ENCODE results near the gene FIGNL2. TPM values are rescaled to one million over a fixed set of nuclear protein-coding genes. Genes with fewer than 3 reads are reported as not detected.

The FIGNL2 gene
- total RNA-seq, 1 donor from 2014 or later = 6.7 TPM

DNA sequence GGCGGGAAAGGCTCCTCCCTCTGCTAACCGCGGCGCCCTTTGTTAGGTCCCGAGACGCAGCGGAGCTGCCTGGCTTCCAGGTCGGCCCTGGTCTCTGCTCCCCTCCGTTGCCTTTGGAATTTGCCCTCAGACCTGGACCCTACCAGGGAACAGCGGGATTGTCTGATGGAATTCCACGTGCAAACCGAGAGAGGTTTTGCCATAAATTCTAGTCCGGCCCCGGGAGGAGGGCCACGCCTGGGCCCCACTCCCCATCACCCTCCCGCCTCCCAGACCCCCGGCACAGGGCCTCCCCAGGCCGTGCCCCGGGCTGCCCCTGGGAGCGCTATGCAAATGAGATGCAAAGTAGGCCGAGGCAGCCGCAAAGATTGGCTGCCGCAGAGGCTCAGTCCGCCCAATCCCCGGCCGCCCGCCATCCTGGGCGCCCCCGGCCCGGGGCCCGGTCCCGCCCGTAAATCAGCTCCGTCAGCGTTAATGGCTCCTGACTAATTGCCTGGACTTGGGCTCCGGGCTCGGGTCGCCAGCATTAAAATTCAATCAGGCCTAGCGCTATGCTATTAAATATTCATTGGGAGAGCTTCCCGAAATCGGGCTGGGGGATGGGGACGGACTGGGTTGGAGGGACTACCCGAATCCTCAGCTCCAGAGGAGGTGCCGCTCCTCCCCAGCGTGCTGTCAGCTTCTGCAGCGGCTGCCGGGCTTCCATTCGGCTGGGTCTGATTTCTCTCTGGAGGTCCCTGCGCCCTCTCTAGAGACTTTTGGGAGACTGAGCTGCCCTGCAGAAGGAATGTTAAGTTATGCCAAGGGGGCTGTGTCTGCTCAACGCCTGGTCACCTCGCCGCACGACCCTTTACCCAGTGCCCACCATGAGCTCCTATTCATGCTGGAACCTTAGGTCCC is 15.7 kb upstream of the FIGNL2 start:
- Mint-ChIP-seq H3K4me3 (ENCODE audit: unreplicated experiment) (peak overlapping the region; percentile 76), H3K27me3 (ENCODE audit: low read depth, unreplicated experiment) (peaks cover 44% of the 10 kb centered on the region), H3K36me3 (ENCODE audit: low read depth, unreplicated experiment) (no peaks in the 10 kb centered on the region), H3K27ac (ENCODE audit: unreplicated experiment) (no peak overlapping the region), H3K4me1 (ENCODE audit: low read depth, unreplicated experiment) (peaks cover 13% of the 10 kb centered on the region), H3K9me3 (ENCODE audit: unreplicated experiment) (no peaks in the 10 kb centered on the region)
- Histone ChIP-seq H3K4me1 (ENCODE audit: insufficient read depth, low read length) (peaks cover 22% of the 10 kb centered on the region), H3K9ac (ENCODE audit: low read length) (peak overlapping the region; percentile 25), H3K36me3 (ENCODE audit: insufficient read depth, low read length) (no peaks in the 10 kb centered on the region), H3K4me3 (ENCODE audit: insufficient read depth, low read depth, low read length) (peak overlapping the region; percentile 40), H4K20me1 (ENCODE audit: insufficient read depth, low read length) (no peaks in the 10 kb centered on the region), H3K27me3 (ENCODE audit: insufficient read depth, low read length) (peaks cover 5% of the 10 kb centered on the region), H3K79me2 (ENCODE audit: insufficient read depth, low read length) (no peaks in the 10 kb centered on the region), H2AFZ (ENCODE audit: low read depth, low read length) (peak overlapping the region; percentile 64), H3K4me2 (ENCODE audit: low read length) (peak overlapping the region; percentile 84), H3K27ac (ENCODE audit: low read depth, low read length) (no peak overlapping the region), H3K9me3 (ENCODE audit: insufficient read depth, low read depth, low read length) (no peaks in the 10 kb centered on the region)
- peak; percentile 27 for DNase-seq (ENCODE audit: low read depth)
- TF ChIP-seq, protein P1, sequence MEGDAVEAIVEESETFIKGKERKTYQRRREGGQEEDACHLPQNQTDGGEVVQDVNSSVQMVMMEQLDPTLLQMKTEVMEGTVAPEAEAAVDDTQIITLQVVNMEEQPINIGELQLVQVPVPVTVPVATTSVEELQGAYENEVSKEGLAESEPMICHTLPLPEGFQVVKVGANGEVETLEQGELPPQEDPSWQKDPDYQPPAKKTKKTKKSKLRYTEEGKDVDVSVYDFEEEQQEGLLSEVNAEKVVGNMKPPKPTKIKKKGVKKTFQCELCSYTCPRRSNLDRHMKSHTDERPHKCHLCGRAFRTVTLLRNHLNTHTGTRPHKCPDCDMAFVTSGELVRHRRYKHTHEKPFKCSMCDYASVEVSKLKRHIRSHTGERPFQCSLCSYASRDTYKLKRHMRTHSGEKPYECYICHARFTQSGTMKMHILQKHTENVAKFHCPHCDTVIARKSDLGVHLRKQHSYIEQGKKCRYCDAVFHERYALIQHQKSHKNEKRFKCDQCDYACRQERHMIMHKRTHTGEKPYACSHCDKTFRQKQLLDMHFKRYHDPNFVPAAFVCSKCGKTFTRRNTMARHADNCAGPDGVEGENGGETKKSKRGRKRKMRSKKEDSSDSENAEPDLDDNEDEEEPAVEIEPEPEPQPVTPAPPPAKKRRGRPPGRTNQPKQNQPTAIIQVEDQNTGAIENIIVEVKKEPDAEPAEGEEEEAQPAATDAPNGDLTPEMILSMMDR (IDR thresholded peaks at IDR 0.05; ENCODE audit: insufficient read depth, low read depth, low read length) = no peak
- peak; percentile 28 for TF ChIP-seq EZH2 (IDR thresholded peaks at IDR 0.05; ENCODE audit: insufficient read depth, low read length)
- no peak for FAIRE-seq

DNA sequence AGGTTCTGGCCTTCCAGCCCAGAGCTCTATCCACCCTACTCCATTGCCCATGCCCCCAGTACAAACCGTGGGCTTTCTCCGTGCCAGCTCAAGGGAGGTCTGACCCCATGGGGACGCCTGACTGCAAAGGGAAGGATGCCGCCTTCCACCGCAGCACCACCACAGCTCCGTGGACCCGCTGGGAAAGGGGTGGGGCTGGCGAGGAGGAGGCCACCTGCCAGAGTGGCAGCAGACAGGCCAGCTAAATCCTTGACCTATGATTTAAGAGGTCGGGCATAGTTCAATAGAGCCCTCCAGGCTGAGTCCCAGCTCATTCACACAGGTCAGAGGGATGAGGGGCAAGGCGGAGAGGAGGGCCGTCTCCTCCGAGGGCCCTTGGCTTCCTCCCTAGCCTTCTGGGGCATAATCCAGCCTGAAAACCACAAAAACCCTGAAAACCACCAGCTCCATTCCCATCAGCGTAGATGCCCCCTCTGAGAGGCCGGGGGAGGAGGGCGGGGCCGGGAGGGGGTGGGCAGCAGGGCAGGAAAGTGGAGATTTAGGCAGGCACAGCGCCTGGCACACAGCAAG is 14.9 kb upstream of the FIGNL2 start:
- H3K27me3 ChIP-seq (ENCODE audit: insufficient read depth, low read length) = peaks cover 5% of the 10 kb centered on the region
- no peaks in the 10 kb centered on the region for H4K20me1 ChIP-seq (ENCODE audit: insufficient read depth, low read length)
- no peak overlapping the region for H3K27ac ChIP-seq (ENCODE audit: low read depth, low read length)
- H3K79me2 ChIP-seq (ENCODE audit: insufficient read depth, low read length) = no peaks in the 10 kb centered on the region
- no peaks in the 10 kb centered on the region for H3K36me3 ChIP-seq (ENCODE audit: insufficient read depth, low read length)
- DNase-seq (ENCODE audit: low read depth) = no peak
- peaks cover 13% of the 10 kb centered on the region for H3K4me1 Mint-ChIP-seq (ENCODE audit: low read depth, unreplicated experiment)
- peak overlapping the region; percentile 40 for H3K4me3 Mint-ChIP-seq (ENCODE audit: unreplicated experiment)
- H2AFZ ChIP-seq (ENCODE audit: low read depth, low read length) = peak overlapping the region; percentile 64
- TF ChIP-seq, protein P1 (IDR thresholded peaks at IDR 0.05; ENCODE audit: insufficient read depth, low read depth, low read length) = no peak
- no peak for TF ChIP-seq EZH2 (IDR thresholded peaks at IDR 0.05; ENCODE audit: insufficient read depth, low read length)
- H3K9me3 ChIP-seq (ENCODE audit: insufficient read depth, low read depth, low read length) = no peaks in the 10 kb centered on the region
- no peaks in the 10 kb centered on the region for H3K9me3 Mint-ChIP-seq (ENCODE audit: unreplicated experiment)
- no peaks in the 10 kb centered on the region for H3K36me3 Mint-ChIP-seq (ENCODE audit: low read depth, unreplicated experiment)
- H3K4me3 ChIP-seq (ENCODE audit: insufficient read depth, low read depth, low read length) = no peak overlapping the region
- peaks cover 39% of the 10 kb centered on the region for H3K27me3 Mint-ChIP-seq (ENCODE audit: low read depth, unreplicated experiment)
- peaks cover 15% of the 10 kb centered on the region for H3K4me1 ChIP-seq (ENCODE audit: insufficient read depth, low read length)
- no peak overlapping the region for H3K9ac ChIP-seq (ENCODE audit: low read length)
- H3K27ac Mint-ChIP-seq (ENCODE audit: unreplicated experiment) = no peak overlapping the region
- no peak for FAIRE-seq
- H3K4me2 ChIP-seq (ENCODE audit: low read length) = peak overlapping the region; percentile 84
